Islet of Langerhans (tissue), 1 donor: ENCODE measurements around the gene SIL1.
"Not testable (repeated sequence)": the region's sequence is repeated elsewhere in the genome, so short reads cannot be mapped to it uniquely, and the experiment has no call there.

Source experiments
- FAIRE-seq: peaks from one replicate; lab custom pipeline; 2011; peaks lifted over from hg19 to GRCh38; lab: Jason Lieb, UNC

Gene SIL1

DNA sequence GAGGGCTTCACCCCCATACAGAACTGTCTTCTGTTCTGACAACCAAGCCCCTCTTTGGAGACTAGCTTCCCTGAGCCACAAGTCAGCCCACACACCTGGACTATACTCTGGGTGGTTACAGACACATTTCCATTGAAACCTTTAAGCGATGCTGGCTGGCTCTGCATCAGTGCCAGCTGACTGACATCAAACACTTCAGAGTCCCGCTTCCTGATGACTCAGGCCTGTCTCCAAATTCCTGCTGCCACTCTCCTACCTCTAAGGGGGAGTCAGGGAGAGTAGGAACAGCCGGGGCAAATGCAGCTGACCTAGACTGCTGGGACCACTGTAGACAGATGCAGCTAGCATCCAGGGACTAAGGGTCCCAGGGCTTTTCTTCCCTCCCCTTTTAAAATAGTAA lies 59.4 kb downstream of the SIL1 start:
- FAIRE-seq: no peak

DNA sequence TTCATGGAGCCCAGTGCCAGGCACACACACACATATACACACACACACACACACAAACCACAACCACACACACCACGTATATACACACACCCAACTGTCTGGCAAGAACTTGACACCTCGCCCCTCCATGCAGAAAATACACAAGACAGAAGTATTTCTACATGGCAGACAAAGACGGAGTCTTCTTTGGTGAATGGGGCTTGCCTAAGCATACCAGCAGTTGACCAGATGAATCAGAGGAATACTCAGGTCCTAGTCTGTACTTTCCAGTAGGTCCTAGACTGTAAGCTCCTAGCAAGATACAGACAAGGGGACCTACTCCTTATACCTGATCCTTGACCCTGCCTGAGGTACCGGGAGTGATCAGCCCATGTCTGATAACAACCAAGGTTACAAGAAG lies 60.1 kb downstream of the SIL1 start:
- FAIRE-seq: no peak

DNA sequence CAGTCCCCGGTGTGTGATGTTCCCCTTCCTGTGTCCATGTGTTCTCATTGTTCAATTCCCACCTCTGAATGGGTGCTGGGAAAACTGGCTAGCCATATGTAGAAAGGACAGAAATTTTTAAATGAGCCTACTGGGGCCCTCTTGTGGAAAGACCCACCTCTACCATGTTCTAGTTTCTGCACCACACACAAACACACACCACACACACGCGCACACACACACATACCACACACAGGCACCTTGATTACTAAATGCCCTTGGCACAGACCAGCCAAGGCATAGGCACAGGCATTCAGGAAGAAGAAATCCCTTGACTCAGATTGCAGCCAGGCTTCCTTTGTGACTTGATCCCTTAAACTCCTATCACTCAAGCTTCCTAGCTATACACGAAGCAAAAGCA lies 60.5 kb downstream of the SIL1 start:
- FAIRE-seq: no peak

DNA sequence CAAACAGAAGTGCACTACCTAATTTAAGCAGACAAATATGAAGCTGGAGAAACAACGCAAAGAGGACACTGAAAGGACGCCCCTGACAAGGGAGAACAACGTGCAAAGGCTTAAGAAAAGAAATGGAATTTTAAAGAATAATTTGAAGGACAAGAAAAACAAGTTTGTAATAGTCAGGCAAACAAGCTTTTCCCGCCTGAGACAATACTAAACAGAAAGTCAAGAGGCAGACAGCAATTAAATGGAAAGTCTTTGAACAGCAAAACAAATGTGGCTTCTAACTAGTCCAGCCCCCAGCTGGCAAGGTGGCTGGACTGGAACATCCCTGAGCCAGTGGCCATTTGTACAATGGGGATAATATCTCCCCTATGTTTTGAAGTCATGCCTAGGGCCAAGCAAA lies 63.3 kb downstream of the SIL1 start:
- no peak for FAIRE-seq

DNA sequence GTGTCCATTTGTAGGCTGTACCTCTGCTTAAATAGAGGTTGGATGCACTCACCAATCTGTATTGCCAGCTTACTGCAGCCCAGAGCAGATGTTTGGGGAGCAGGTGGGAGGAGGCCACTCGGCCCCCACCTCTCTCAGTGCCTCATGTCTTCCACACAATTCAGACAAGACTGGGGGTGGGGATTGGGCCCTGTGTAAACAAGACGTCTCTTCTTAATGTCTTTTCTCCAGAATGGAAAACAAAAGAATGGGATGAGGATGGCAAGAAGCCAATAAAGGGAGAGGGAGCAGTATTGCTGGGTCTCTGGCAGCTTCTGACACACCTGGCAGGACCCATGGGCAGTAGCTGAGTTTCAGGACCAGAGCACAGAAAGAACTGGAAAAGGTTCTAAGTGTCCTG lies 64.9 kb downstream of the SIL1 start:
- FAIRE-seq: no peak

DNA sequence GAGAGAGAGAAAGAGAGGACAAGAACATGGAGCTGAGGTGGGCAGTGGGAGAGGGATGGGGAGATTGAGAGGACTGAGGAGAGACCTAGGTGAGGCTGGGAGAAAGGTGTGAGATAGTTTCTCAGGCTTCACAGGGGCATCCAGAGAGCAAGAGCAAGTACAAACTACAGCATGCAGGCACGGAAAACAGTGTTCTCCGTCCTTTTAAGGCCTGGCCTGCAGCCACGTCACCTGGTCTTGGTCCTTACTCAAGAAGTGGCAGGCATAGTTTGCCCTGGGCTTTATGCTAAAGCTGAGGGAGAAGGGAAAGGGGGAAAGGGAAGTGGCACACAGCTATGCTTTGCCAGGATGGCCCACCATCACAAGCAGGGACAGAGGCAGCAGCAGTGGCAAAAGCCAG lies 65.7 kb downstream of the SIL1 start:
- FAIRE-seq: no peak

DNA sequence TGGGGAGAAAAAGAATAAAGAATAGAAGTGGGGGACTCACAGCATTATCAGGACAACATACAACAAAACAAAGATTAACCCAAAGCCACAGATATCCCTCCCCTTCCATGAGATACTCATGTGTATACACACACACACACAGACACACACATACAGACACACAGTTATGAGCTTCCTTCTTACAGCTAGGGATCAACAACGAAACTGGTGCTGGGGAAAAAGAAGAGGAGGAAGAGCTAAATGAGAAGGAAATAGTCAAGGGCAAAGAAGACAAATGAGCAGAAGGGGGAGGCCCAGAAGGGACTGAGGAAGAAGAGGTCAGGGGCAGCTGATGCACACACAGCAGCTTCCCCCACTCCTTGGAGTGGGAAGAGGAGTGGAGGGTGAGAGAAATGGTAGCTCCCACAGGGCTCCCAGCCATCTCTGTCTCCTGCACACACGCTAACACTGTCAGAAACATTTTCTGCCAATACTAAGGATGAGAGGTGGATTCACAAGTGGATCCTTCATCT lies 66.2 kb downstream of the SIL1 start:
- FAIRE-seq: no peak

DNA sequence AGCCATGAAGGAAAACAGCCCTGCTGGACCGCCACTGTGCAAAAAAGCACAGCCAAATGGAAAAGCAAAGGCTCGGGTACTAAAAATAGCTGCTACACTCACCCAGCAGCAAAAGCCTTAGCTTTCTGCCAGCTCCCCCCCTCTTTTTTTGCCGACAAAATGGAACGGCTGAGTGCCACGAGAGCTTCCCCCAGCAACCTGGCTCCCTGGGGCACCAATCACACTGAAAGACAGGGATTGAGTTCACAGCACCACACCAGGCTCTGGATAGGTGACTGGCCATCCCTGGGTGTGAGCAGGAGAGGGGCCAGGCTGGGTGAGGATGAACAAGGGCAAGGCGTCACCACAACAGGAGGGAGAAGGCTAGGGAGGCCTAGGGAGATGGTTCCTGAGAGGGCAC lies 66.7 kb downstream of the SIL1 start:
- peak; percentile 89 for FAIRE-seq

DNA sequence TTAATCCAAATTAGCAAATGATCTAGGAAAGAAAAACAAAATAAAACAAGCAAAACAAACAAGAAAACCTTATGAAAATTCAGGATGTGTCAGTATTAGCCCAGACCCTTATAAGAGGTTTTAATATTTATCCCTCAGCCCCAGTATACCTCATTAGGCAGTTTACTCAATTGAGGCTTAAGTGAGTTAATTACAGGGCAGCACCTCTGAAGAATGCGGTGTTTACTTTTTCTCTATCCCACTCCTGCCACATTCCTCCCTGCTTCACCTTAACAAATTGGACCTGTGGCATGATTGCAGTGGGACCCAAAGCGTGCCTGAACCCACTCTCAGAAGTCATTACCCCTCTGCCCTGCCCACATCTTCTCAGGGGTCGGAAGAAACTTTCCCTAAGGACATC lies 67.1 kb downstream of the SIL1 start:
- FAIRE-seq: no peak

DNA sequence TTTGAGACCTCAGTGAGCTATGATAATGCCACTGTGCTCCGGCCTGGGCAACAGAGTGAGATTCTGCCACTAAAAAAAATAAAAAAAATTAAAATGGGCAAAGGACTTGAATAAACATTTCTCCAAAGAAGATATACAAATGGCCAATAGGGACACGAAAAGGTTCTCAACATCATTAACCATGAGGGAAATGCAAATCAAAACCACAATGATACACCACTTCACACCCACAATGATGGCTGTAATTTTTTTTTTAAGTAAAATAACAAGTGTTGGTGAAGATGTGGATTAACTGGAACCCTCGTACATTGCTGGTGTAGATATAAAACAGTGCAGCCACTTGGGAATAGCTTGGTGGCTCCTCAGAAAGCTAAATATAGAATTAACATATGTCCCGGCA lies 68.0 kb downstream of the SIL1 start:
- no peak for FAIRE-seq

DNA sequence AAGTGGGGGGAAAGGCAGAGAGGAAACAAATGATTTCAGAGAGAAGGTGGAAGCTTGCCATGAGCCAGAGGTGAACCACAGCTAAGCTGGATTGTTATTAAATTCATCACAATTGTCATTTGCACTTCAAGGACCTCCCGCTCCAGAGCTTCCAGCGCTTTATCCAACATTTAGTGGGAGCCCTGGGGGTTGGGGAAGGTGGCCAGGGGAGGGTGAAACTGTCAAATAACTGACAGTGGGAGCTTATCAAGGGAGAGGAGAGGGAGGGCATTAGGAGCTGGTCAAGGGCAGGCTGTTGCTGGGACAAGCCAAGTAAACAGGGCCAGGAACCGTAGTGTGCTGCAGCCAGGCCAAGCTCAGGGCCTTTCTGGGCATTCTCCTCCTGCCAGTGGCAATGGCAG lies 71.5 kb downstream of the SIL1 start:
- no peak for FAIRE-seq

DNA sequence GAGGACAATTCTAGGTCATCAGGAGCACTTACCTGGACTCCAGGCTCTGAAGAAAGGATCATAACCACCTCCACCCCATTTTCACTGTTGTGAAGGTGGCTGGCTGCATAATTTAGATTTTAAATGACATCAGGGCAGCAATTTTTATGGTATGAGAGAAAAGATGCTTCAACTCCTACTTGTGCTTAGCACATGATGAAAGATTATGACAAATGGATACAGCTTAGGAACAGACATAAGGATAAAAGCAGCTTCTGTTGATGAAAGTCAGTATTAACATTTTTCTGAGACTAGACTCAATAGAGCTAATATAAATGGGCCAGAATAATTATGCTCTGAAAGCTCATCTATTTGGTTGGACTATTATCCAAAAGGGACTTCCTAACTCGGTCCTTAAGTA lies 72.2 kb downstream of the SIL1 start:
- FAIRE-seq: no peak

DNA sequence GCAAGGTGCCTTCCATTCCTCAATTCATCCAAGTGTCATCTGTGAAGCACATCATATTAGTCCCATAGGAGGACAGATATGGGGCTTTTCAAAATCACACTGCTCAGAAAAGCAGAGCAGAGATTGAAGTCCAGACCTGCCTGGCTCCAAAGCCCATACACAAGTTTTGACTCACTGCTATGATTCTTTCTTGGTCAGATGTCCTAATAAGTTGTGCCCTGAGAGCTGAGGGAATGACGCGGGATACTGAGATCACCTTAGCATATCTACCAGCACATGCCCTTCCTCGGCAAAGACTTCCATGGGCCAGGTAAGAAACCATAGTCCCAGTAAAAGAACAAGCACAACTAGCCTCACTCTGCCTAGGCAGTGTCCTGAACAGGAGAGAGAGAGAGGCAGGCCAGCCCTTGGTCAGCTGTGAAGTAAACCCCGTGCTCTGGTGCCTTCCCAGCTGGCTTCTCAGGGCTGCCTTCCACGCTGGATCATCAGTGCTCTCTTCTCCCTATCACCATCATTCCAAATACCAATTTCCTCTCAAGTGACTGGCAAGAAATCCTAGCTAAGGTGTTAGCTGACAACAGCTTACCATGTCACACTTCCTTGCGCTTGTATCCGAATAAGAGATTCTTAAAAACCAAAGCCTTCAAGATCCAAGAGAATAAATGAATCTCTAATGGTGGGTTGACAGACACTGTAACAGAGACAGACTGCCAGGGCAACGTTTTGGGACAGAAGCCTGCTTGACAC lies 73.2 kb downstream of the SIL1 start:
- no peak for FAIRE-seq

DNA sequence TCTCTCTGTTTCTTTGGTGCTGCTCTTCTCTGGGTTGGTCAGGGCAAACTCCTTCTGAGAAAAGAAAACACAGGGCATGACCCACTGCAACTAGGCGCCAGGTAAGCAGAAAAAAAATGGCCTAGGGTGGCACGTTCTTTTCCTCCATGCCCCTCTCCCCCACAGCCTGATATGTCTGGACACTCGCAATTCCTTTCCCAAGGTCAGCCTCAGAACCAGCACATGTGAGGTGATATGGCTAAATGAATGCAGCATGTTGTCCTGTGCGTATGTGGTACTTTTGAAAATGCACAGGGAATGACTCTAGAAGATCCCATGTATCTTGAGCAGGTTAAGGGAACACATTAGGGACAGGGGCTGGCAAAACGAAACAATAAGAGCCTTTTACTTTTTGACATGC lies 77.0 kb downstream of the SIL1 start:
- FAIRE-seq: no peak

DNA sequence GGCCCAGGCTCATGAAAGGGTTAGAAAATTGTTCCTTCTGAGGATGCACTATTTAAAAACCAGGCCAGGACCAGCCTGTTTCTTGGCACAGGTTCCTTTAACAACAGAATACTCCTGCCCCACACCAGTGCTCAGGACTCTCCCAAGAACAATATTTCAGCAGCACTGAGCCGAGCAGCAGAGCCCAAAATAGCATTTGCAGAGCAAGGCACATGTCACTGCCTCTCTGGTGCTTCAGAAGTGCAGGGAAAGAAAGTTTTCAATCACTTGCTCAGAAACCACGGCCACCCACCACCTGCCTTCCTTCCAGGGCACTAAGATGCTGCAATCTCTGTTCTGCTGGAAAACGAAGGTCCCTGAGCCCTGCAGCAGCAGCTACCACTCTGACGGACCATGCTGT lies 77.6 kb downstream of the SIL1 start:
- FAIRE-seq: no peak

DNA sequence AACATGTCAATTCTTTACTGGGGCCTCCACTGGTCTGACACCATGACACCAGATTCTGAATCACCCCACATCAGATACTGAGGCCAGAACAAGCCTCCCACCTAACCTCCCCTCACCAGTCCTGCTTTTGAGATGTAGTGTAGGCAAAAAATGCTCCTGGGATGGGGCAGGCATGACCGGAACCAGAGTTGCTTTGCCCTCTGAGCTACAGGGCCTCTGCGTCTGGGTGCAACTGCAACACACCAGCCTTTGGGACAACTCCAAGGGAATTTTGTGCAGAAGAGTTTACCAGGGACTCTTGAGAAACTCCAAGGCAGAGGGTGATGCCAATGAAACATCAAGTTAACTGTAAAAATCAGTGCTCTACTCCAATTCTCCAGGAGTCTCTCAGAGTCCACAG lies 79.4 kb downstream of the SIL1 start:
- no peak for FAIRE-seq

DNA sequence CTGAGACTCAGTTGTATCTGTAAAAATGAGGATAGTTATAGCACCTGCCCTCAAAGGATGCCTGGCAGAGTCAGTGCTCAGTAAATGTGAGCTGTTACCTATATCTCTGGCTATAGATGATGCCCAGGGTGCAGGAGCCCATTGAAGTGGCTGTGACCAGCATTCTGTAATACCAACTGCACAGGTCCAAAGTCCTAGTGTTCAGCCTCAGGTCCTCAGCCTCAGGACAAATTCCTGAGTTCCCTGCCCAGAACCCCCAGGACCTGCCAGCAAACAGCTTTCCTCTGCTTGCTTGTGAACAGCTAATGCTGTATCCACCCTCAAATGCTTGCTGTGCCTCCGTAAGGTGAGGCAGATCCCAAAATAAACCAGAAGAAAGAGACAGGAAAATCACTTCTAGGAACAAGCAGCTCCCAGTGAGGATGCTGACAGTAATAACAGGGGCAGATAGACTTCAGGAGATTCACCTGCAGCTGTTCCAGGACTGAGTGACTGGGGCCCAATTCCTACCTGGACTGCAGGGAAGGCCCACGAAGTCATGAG lies 80.8 kb downstream of the SIL1 start:
- FAIRE-seq: no peak

DNA sequence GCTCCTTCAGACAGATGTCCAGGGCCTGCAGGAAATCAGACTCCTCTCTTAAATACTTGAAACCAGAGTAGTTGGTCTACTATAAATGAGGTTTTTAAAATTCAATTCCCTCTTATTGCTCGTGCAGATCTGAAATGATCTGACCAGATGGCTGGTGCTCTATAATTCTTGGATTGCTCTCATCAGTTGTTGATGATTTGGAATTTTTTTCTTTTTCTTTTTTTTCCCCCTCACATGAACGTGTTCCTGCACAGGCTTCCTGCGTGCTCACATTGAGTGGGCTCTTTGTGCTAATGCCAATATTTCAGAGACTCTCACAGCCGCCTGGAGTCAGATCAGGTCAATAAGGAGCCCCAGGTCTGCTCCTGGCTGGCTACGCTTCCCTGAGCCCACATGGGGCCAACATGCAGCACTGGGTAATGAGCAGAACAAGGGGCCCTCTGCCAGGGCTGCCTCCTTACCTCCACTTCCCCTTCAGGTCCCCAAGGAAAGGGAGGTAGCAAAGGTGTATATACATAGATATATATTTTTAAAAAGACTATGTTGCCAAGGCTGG lies 82.0 kb downstream of the SIL1 start:
- no peak for FAIRE-seq

DNA sequence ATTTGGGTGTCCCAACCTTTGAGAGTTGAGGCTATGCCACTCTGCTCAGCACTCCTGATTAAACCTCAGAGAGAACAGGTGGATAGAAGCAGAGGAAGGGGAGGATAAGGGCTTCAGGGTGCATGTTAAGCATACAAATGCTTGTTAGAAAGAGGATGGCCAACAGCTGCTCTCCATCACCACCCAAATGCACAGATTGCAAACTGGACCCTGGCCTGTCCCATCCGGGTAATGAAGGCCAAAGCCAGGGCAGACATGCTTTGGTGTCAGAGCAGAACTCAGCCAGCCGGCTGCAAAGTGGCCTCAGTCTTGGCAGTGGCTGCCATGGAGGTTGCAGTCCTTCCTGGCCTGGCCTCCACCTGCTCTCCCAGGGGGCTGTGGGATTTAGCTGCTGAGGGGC lies 84.3 kb downstream of the SIL1 start:
- FAIRE-seq: no peak

DNA sequence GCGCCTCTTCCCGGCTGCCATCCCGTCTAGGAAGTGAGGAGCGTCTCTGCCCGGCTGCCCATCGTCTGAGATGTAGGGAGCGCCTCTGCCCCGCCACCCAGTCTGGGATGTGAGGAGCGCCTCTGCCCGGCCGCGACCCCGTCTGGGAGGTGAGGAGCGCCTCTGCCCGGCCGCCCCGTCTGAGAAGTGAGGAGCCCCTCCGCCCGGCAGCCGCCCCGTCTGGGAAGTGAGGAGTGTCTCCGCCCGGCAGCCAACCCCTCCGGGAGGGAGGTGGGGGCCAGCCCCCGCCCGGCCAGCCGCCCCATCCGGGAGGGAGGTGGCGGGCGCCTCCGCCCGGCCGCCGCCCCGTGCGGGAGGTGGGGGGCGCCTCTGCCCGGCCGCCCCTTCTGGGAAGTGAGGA lies 85.8 kb downstream of the SIL1 start:
- FAIRE-seq: not testable (repeated sequence)

DNA sequence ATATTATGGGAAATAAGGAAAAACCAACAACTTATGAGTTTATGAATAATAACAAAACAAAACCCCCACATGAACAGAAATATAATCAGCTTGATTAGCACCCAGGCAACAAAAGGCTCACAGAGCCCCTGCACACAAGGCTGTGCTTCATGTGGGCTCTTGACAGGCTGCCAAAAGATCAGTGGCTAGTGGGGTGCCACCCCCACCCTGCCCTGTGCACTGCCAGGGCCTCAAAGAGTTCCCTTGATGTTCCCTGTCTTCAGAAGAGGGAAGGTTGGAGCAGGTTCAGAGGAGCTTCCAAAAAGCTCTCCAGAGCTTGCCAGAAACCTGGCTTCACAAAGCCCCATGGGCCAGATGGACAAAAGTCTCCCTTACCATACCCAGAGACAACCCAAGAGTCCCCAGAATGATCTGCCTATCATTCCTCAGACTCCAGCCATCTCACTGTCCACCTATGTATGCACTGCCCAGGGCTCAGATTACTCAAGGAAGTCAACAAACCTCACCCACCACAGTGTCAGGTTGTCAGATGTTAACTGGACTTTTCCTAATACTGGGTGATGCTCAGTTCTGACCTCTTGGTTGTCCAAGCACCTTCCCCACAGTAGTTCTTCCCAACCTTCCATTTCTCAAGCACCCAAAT lies 87.5 kb downstream of the SIL1 start:
- FAIRE-seq: no peak

DNA sequence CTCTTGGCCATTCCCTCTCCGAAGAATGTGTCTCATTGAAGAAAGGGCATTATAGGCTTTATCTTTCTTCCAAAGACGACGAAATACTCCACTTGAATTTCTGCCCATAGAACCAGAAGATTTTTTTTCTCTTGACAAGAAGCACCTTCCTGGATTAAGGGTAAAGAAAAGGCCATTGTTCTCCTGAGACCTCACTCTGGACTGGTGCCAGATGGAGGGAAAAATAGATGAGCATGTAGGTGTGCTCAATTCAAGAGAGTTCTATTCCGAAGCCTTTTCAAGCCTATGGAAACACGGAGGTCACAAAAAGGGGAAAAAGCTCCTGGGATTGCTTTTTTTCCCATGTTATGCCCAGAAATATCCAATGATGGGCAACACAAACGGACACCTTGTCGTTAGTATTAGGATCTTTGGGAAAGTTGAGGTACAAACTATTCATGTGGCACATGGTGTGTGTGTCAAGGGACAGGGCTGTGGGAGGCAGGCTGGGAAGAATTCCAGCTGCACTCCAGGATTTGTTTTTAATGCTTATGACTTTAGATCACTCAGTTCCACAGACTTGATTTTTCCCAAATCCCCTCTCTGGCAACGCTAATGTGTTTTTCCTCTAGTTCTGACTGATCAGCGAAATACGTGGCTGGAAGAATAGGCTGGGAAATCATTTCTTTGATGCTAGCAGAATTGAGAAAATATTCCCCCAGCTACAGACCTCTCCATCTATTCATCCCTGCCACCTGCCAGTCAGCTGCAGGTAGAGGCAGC lies 89.9 kb downstream of the SIL1 start:
- no peak for FAIRE-seq

DNA sequence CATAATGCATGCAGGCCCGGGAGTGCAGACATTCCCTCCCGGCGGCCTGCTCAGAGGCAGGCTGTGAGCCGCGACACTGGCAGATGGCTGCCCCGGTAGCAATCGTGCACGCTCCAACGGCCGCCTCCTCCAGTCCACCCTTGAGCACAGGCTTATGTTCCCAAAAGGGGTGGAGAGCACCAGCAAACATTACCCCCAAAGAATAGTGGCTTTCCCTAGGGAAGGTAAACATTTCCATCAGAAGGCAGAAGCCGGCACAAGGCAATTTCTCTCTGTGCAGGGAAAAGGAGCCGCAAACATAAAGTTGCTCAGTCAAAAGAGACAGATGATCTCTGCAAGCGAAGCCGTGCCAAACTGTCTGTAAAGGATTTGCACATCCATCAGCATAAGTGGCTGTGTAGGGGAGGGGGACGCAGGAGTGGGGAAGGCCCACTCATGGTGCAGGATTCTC lies 92.5 kb downstream of the SIL1 start:
- no peak for FAIRE-seq
